ENCODE results near the gene CENPX. TPM values are rescaled to one million over a fixed set of nuclear protein-coding genes. Genes with fewer than 3 reads are reported as not detected.
"Not testable (repeated sequence)": the region's sequence is repeated elsewhere in the genome, so short reads cannot be mapped to it uniquely, and the experiment has no call there.

Gene CENPX
- total RNA-seq, 1 experiment from 2014 or later: 162 TPM

DNA sequence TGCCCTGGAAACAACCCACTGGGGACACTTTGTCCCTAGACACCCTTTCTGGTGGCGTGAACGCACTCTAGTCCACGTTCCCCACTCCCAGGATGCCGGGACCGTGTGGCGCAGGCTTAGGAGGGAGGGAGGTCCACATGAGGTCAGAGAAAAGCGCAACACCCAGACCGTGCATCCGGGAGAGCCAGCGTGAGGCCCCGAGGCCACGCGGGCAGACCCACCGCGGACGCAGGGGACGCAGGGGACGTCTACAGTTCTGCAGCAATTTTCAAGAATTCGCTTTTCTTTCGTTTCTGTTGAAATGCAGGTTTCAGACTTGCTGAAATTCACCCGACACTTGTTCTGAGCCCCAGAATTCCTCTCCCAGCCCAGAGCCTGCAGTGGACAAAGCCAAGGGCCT is 24.2 kb upstream of the CENPX start:
- in situ Hi-C loops (cut with HindIII; ENCODE audit: low pct_unique_long_range_greater_than_20kb, low sequenced_read_pairs): no loop called here
- no peak for DNase-seq (ENCODE audit: low read depth)

GRCh38 chr17:82045936-82046484 is 23.3 kb upstream of the CENPX start:
- in situ Hi-C loops (cut with HindIII; ENCODE audit: low pct_unique_long_range_greater_than_20kb, low sequenced_read_pairs): no loop called here
- no peak for DNase-seq (ENCODE audit: low read depth)

- in situ Hi-C loops (cut with HindIII; ENCODE audit: low pct_unique_long_range_greater_than_20kb, low sequenced_read_pairs): no loop called here
- no peak for DNase-seq (ENCODE audit: low read depth)
Observed at GRCh38 chr17:82043507-82043906, 20.8 kb upstream of the CENPX start.

DNA sequence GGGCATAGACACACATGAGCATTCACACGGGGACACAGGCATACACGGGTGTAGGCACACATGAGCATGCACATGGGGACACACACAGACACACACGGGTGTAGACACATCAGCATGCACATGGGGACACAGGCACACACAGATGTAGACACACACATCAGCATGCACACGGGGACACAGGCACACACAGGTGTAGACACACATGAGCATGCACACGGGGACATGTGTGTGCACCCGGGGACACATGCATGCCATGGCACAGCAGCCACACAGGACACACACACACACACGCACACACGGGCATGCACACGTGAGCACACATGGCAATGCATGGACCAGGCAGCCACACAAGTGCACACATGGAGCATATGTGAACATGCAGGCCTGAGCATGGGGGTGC is 20.0 kb upstream of the CENPX start:
- in situ Hi-C loops (cut with HindIII; ENCODE audit: low pct_unique_long_range_greater_than_20kb, low sequenced_read_pairs): no loop called here
- no peak for DNase-seq (ENCODE audit: low read depth)

- no peak for DNase-seq (ENCODE audit: low read depth)
- in situ Hi-C loops (cut with HindIII; ENCODE audit: low pct_unique_long_range_greater_than_20kb, low sequenced_read_pairs): no loop called here
Observed at GRCh38 chr17:82041144-82041814, 18.6 kb upstream of the CENPX start.

GRCh38 chr17:82039695-82040299 is 17.1 kb upstream of the CENPX start:
- no peak for DNase-seq (ENCODE audit: low read depth)
- in situ Hi-C loops (cut with HindIII; ENCODE audit: low pct_unique_long_range_greater_than_20kb, low sequenced_read_pairs): no loop called here

- in situ Hi-C loops (cut with HindIII; ENCODE audit: low pct_unique_long_range_greater_than_20kb, low sequenced_read_pairs); DNase-seq (ENCODE audit: low read depth): not testable (repeated sequence)
Observed at GRCh38 chr17:82038796-82039409, 16.2 kb upstream of the CENPX start.

DNA sequence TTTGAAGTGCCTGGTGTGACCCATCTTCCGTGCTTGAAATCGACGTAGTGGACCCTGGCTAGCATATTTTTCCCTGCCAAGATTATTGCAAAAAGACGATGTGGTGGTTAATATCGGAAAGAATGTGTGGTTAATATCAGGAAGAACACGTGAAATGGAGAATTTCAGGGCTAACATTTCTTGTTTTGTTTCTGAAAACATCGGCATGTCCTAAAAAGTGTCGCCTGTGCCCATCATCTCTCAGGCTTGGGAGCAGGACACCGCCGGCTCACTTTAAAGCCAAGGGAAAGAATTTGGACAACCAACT is 15.2 kb upstream of the CENPX start:
- in situ Hi-C loops (cut with HindIII; ENCODE audit: low pct_unique_long_range_greater_than_20kb, low sequenced_read_pairs): no loop called here
- DNase-seq (ENCODE audit: low read depth): no peak

DNA sequence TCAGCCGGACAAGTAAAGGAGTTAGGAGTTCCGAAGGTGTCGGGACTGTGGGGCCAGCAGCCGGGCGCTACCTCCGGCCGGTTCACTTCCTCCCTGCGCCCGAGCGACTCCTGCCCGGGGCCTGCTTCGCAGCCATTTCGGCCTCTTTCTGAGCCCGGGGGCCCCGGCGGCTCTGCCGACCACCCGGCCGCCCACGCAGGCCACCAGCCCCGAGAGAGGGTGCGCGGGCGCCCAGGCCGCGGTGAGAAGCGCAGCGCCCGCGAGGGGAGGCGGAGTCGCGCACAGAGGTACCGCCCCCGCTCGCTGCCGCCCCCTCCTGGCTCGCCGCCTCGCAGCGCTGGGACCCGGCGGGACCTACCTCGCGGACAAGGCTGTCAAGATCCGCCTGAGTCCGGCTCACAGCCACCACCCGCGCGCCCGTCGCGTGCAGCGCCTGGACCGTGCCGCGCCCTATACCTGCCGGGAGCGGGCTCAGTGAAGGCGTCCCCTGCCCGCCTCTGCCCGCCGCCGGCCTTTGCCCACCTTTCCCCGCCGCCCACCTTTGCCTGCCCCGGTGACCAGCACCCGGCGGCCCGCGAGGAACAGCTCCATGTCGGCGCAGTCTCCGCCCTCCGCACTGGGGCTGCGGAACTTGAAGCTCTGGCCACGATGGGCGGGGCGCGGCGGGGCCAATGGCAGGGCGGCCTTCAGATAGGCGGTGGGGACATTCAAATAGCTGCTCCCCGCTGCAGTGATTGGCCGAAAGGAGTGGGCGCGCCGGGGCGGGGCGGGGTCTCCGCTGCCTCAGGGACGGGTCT is 14.6 kb upstream of the CENPX start, which contains the start of gene DCXR:
DCXR (minus strand) TSS at position 606 of the 797 bp plus-strand sequence; CDS start at position 591, 15 bp downstream.
- in situ Hi-C loops (cut with HindIII; ENCODE audit: low pct_unique_long_range_greater_than_20kb, low sequenced_read_pairs): no loop called here
- DNase-seq (ENCODE audit: low read depth): peak; percentile 94

DNA sequence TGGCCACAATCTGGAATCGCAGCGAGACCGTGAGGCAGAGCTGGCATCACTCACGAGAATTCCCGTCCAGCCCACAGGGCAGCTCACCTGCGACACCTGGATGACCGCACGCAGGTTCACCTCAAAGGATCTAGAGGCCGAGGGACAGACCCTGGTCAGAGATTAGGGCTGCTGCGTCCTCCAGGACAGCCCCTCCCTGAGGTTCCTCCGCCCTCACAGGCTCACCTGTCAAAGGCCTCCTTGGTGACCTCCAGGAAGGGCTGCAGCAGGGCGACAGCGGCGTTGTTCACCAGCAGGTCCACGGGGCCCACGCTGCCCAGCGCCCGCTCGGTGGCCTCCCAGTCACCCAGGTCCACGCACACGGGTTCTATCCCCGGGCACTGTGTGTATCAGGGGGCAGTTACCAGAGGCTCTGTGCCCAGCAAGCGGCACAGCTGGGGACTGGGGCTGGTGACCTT is 14.0 kb upstream of the CENPX start:
- in situ Hi-C loops (cut with HindIII; ENCODE audit: low pct_unique_long_range_greater_than_20kb, low sequenced_read_pairs): no loop called here
- DNase-seq (ENCODE audit: low read depth): no peak

DNA sequence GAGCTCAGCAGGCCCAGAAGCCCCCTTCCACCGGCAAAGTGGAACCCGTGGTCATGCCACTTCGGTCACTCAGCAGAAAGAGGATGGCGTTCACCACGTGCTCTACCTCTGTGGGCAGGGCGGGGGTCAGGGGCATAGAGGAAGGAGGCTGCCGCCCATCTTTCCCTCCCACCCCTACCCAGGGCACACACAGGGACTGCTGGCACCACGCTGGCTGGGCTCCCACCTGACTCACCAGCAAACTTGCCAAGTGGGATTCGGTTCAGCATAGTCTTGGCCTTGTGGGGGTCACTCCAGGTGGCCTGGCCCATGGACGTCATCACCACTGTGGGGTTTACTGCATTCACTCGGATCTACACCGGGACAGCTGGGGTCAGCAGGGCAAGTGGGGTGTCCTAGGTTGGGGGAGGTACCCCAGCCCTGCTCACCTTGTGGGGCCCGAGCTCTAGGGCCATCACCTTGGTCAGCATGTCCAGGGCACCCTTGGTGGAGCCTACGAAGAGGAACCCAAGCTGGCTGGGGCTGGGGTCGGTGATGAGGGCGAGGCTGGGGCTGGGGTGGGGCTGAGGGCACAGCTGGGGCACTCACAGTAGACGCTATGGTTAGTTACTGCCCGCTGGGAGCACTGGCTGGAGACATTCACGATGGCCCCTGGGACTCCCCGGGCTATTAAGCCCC is 13.4 kb upstream of the CENPX start:
- in situ Hi-C loops (cut with HindIII; ENCODE audit: low pct_unique_long_range_greater_than_20kb, low sequenced_read_pairs): no loop called here
- no peak for DNase-seq (ENCODE audit: low read depth)

GRCh38 chr17:82035488-82035887 is 12.8 kb upstream of the CENPX start:
- in situ Hi-C loops (cut with HindIII; ENCODE audit: low pct_unique_long_range_greater_than_20kb, low sequenced_read_pairs): no loop called here
- DNase-seq (ENCODE audit: low read depth): no peak

GRCh38 chr17:82034371-82035011 is 11.8 kb upstream of the CENPX start:
- no peak for DNase-seq (ENCODE audit: low read depth)
- in situ Hi-C loops (cut with HindIII; ENCODE audit: low pct_unique_long_range_greater_than_20kb, low sequenced_read_pairs): no loop called here

- in situ Hi-C loops (cut with HindIII; ENCODE audit: low pct_unique_long_range_greater_than_20kb, low sequenced_read_pairs): no loop called here
- DNase-seq (ENCODE audit: low read depth): no peak
Observed at GRCh38 chr17:82033359-82034085, 10.8 kb upstream of the CENPX start.

DNA sequence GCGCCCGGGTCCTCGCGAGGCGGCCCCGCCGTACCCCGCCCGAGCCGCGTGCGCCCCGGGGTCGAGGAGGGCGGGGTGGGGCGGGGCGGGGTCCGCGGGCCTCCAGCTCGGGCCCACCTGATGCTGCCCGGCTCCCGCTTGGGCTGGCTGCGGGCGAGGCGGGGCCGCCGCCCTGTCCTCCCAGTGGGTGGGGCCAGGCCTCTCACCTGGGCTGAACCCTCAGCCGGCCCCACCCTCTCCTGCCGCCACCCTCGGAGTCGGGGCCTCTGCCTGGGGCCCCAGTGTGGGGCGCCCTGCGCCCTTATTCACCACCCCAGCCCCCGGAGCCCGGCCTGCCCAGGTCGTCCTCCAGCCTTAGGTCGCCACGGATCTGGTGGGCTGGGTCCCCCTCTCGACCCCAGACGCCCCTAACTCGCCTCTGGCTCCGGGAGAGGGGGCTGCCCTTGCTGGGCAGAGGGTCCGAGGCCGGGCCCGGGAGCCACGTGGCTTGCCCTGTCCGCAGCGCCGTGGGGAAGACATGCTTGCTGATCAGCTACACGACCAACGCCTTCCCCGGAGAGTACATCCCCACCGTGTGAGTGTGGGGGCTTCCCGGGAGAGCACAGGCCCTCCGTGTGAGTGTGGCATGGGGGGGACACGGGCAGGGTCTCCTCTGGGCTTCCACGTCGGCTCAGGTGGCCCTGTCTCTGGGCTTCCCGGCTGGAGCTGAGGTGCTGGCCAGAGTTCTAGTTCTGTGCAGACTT is 9.4 kb upstream of the CENPX start:
- no peak for DNase-seq (ENCODE audit: low read depth)
- in situ Hi-C loops (cut with HindIII; ENCODE audit: low pct_unique_long_range_greater_than_20kb, low sequenced_read_pairs): no loop called here

- no peak for DNase-seq (ENCODE audit: low read depth)
- in situ Hi-C loops (cut with HindIII; ENCODE audit: low pct_unique_long_range_greater_than_20kb, low sequenced_read_pairs): no loop called here
Observed at GRCh38 chr17:82031303-82031884, 8.7 kb upstream of the CENPX start, which contains the start of gene RAC3. TSS of gene RAC3 (plus strand) at chr17:82031678. CDS start at chr17:82031762, 84 bp downstream.
